MM.1S (cell line): ENCODE results near the gene KSR2.

Experiments
- EZH2 ChIP-seq: fragments of 300-600 bp; sonication (generic); optimal IDR thresholded peaks from 2 replicates; pipeline ENCODE3; 2017; ENCODE audit warnings: low read depth, mild to moderate bottlenecking, antibody characterized with exemption, low read length, mixed read lengths
- EZH2phosphoT487 ChIP-seq: fragments of 300-600 bp; sonication (generic); IDR thresholded peaks from 2 replicates; pipeline ENCODE4 v1.6.1; 2018; ENCODE audit warnings: antibody characterized with exemption, low read length
- TF ChIP-seq, protein P1 (sequence below): fragments of 300-600 bp; sonication (generic); IDR thresholded peaks from 2 replicates; pipeline ENCODE4 v1.5.1; 2016; ENCODE audit warnings: antibody characterized with exemption, low read length, mixed read lengths

- TF ChIP-seq, protein P1, sequence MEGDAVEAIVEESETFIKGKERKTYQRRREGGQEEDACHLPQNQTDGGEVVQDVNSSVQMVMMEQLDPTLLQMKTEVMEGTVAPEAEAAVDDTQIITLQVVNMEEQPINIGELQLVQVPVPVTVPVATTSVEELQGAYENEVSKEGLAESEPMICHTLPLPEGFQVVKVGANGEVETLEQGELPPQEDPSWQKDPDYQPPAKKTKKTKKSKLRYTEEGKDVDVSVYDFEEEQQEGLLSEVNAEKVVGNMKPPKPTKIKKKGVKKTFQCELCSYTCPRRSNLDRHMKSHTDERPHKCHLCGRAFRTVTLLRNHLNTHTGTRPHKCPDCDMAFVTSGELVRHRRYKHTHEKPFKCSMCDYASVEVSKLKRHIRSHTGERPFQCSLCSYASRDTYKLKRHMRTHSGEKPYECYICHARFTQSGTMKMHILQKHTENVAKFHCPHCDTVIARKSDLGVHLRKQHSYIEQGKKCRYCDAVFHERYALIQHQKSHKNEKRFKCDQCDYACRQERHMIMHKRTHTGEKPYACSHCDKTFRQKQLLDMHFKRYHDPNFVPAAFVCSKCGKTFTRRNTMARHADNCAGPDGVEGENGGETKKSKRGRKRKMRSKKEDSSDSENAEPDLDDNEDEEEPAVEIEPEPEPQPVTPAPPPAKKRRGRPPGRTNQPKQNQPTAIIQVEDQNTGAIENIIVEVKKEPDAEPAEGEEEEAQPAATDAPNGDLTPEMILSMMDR = no peak
- TF ChIP-seq EZH2 (no peak), EZH2phosphoT487 (no peak)
Observed at GRCh38 chr12:117552971-117553370, 415.8 kb downstream of the KSR2 start.
